ENCODE measurements around the gene CPE.
A peak's percentile ranks its signal among the peaks of the same experiment; 100 is the strongest.
"Not testable (repeated sequence)": the region's sequence is repeated elsewhere in the genome, so short reads cannot be mapped to it uniquely, and the experiment has no call there.

Gene CPE

DNA sequence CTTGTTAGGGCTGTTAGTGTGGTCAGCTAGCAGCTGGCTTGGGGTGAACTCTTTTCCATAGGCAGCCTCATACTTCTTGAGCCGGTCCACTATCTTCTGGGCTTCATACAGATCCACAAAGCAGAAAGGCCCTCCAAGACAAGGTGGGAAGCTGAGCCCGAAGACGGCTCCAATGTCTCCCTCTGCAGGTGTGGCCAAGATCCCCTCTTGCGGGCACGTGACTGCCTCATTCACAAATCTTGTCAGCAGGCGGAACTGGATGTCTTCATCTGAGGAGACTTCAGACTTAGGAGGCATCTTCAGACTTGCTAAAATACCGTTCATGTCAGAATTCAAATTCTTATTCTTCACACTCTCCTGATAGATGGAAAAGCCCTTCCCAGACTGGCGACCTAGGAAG lies 25.3 kb downstream of the CPE start:
- DNase-seq (ENCODE audit: low spot score): no peak

DNA sequence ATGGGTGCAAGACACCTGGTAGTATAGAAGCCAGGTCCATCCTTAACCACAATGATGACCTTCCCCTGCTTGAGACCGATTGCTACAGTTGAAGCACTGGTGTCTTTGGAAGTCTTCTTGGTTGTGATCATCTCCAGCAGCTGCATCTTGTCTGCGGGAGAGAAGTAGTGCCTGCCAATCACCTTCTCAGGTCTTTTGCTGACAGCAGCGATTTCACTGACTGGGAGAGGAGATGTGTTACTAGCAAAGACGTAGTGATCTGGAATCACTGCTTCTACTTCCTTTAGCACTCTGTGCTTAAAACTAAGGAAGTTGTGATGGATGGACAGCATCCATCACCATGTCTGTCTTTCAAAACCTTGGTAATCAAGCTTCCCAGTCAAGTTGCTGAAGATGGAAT lies 25.9 kb downstream of the CPE start:
- DNase-seq (ENCODE audit: low spot score): no peak

DNA sequence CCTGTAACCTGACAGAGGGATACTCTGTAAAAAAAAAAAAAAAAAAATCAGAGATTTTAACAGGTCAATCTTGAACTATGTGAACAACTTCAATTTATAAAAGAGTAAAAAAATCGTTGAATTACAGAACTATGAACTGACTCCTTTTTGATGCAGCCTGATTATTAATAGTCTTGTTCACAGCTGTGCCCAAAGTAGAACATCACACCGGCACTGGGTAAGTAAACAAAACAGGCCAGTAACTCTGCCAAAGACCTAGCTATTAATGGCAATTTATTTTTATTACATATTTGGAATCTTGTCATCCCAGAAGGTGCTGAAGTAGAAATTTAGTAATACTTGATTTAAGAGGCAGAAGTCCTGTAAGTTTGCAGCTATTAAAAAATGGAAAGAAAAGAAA lies 31.4 kb downstream of the CPE start:
- DNase-seq (ENCODE audit: low spot score): no peak

DNA sequence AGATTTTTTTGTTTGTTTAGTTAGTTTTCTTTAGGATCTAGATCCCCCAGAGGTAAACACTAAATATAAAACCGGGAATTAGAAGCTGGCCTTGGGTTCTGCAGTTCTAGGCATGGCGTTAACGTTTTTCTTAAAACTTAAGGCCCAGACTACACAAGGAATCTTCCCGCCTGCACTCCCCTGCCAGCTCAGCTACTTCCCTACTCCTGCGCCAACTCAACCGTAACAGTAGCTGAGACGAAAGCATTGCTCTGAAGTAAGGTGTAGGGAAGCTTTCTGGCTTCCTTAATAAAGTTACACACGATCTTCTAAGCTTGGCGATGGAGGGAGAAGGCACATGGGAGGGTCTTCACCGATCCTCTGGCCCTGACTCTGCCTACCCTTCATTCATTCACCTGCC lies 37.1 kb downstream of the CPE start:
- DNase-seq (ENCODE audit: low spot score): no peak

DNA sequence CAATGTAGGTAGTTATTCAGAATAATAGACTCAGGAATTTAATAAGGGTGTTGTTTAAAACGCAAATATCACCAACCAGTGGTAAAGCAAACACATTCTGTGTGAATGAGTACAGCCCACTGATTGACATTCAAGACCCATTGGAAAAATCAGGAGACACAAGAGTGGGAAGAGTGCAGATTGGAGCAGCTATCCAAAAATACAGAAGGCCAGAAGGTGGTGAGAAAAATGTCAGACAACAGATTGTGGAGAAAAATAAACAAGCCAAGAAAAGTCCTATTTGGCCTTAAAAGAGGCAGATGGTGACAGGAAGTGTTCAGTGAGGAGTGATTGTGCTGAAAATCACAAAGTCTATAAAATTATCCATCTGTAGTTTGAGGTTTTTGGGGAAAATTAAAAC lies 39.3 kb downstream of the CPE start:
- no peak for DNase-seq (ENCODE audit: low spot score)

DNA sequence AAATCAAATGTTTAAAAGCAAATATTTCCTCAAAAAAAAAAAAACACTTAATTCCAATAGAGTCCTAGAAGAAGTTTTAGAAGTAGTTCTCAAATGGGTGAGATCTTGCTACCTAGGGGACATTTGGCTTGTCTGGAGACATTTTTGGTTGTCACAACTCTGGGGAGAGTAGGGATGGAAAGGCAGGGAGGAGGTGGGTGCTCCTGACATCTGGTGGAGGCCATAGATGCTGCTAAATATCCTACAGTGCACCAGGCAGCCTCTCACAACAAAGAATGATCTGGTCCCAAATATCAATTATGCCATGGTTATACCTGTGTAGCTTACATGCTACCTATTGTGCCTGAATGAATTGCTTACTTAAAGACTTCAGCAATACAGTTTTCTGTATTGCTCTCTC lies 46.8 kb downstream of the CPE start:
- DNase-seq (ENCODE audit: low spot score): no peak

DNA sequence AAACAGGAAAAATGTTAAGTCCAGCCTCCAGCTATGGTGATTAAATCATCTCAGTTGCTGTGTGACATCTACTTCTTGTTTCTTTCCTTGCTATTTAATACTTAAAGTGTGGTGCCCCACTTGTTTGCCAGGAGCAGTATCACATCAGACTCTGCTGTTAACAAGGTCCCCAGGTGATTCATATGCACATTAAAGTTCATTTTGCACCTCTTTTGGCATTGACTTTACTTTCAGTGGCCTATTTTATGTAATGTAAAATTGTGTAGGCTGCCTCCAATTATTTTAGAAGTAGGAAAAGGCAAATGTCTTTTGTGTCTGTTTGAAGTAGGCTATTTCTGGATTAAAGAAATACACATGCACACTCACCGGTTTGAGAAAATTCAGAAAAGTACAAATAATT lies 47.5 kb downstream of the CPE start:
- DNase-seq (ENCODE audit: low spot score): no peak

DNA sequence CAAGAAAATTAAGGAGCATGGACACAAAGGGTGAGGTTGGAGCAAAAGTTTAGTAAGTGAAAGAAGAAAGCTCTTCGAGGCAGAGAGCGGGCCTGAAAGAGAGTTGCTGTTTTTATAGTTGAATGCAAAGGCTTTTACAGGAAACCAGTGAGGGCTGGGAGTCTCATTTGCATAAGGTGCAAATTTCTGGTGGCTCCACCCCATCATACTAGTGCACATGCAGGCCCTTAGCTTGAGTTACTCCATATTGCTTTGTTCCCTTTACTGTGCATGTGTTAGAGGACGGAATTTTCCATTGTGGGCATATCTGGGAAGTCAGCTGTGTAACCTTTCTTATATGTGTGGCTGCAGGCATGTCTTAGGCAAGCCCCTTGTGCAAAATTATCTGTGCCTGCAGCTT lies 48.0 kb downstream of the CPE start:
- DNase-seq (ENCODE audit: low spot score): no peak

DNA sequence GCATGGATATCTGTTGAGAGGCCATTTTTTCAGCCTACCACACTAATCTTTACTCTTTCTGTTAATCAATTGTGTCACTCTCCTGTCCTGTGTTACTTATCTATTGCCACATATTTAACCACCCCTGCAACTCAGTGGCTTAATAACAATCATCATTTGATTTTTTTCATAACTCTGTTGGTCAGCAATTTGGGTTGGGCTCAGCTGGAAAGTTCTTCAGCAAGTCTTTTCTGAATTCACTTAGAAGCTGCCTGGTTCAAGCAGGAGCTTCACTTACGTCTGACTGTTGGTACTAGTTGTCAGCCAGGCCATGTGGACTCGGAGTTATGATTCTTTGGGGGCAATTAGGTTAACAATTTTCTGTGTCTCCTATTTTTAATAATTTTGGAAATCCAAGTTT lies 50.1 kb downstream of the CPE start:
- DNase-seq (ENCODE audit: low spot score): no peak

DNA sequence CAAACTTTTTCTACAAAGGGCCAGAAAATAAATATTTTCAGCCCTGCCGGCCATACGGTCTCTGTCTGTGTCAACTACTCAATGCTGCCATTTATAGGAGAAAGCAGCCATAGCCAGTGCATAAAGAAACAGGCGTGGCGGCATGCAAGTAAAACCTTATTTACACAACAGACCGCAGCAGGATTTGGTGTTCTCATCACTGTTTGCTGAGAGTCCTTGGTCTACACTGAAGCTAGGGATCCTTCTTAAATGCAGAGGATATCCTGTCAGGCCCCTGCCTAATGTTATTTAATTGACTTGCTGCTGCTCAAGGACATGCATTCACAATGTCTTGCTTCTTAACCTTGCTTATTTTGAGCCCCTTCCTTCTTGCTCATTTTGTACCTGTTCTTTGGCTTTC lies 54.7 kb downstream of the CPE start:
- DNase-seq (ENCODE audit: low spot score): no peak

DNA sequence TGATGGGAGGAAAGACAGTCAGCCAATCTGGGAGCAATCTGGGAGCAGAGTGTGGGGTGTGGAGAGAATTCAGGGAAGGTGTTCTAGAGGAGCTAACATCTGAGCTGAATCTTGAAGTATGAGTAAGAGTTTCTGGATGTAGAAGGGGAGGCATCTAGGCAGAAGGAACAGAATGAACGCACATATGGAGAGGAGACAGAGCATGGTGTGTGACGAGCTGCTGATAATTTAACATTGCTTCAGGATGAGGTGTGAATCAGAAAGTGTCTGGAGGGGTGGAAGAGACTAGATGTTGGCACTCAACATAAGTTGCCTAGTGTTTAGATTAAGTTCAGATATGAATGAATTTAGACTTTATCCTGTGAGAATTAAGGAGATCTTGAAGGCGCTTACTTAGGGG lies 58.9 kb downstream of the CPE start:
- DNase-seq (ENCODE audit: low spot score): no peak

DNA sequence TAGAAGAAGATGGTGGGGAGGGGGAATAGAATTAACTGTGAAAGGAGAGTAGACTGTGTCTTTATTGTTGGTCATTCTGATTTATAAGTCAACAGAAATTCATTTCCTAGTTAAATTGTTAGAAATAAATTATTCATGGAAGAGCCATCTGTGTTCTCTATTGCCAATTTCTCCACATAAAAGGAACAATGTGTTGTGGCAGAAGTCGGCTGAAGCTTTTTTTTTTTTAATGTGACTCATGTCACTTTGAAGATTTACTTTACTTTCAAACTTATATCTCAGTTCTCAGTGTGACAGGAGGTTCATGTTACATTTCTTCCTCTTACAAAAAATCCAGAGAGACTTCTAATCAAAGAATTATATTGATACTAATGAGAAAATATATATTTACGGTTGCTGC lies 60.5 kb downstream of the CPE start:
- DNase-seq (ENCODE audit: low spot score): peak; percentile 2

DNA sequence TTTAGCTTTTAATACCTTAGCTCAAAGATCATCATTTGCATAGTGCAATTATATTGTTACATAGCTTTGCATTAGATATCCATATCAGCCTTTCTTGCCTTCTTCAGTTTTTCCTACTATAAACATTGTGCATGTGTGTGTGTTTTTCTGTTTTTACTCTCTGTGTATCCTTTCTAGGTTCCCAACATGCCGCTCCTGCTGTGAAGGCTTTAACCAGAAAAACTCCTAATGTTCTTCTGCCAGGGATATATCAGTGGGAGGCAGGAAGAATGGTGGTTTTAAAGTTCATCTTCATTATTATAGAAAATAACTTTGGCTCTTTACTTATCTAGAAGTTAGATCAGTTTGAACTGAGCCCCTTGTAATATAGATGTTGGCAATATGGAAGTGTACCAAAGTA lies 61.2 kb downstream of the CPE start:
- DNase-seq (ENCODE audit: low spot score): no peak

DNA sequence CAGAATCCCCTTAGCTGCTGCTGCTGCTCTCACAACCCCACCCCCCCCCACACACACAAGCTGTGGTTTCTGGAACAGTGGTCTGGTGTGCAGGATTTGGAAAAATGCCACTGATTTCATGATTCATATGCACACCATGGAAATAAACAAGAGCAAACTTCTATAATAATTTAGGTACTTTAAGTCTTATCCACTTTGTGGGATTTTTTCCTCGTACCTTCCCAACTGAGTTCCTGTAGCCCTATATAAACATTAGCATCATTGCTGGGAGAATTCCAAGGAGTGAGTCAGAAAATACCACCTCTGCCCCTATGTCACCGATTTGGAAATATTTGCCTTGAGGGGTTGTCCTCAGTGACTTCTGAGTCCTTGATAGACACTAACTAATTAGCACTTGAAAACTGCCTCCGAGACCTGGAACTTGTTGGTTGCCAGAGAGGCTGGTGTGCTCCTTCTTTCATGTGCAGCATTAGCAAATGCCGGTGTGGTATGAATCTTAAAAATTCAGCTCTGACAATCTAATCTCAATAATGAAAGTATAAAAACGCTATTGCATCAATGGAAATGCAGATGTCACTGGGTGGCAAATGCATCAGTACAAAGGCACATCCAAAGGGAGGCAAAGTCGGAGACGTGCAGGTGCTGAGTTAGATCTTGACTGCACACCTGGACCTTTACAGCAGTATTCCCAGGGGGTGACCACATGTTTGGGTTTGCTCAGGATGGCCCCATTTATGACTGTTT lies 61.8 kb downstream of the CPE start:
- DNase-seq (ENCODE audit: low spot score): peak; percentile 5

DNA sequence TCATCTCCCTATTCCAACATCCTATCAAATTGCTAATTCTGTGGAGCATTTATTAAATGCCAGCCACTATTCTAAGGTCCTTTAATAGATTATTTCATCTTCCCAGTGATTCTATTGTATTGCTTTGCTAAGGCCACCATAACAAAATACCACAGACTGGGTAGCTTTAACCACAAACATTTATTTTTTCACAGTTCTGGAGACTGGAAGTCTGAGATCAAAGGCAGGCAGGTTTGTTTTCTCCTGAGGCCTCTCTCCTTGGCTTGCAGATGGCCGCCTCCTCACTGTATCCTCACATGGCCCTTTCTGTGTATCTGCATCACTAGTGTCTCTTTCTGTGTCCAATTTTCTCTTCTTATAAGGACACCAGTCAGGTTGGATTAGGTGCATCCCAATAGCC lies 64.5 kb downstream of the CPE start:
- peak; percentile 62 for DNase-seq (ENCODE audit: low spot score)

DNA sequence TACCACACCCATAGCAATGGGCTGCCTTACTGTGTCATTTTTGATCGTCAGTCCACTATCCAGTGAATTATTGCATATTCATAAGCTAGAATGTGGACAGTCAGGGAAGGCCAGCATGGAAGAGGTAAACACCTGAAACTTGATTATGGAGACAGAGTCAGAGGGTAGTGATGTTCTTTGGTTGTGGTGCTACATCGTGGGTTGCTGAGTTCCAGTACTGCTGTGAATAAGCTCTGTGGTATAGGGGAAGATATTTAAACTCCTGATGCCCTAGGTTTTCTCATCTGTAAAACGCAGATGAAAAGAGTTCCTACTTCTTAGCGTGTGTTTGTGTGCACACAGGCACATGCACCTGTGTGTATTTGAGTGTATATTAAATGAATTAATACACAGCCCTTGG lies 69.9 kb downstream of the CPE start:
- no peak for DNase-seq (ENCODE audit: low spot score)

DNA sequence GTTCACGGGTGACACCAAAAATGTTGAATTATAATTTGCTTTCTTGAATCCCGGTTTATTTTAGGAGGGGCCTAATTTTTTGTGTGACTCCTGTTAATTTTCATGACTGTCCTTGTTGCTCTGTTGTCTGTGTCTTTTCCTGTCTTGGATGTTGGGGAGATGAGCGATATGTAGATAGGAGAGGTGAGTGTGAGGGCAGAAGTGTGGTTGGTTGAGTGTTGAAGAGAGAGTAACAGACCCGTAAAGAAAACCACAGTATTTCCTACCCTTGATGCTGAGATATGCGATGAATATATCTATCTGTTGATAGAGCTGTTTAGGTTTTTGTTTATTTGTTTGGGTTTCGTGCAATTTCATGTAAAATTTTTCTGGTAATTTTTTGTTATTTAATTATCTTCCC lies 70.5 kb downstream of the CPE start:
- no peak for DNase-seq (ENCODE audit: low spot score)

DNA sequence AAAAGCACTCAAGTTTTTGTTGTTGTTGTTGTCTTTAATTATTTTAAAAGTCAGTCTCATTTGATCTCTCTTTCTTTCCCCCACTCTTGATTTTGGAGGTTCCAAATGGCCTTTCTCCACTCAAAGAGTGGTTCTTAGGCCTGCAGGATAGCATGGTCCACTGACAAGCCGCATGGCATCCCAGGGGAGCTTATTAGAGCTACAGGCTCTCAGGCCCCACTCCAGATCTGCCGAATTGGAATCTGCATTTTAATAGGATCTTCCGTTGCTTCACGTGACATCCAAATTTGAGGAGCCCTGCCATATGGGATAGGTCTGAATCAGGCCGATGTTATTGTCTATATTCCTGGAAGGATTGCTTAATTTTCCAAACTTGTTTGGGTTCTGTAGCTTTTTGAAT lies 72.1 kb downstream of the CPE start:
- DNase-seq (ENCODE audit: low spot score): no peak

DNA sequence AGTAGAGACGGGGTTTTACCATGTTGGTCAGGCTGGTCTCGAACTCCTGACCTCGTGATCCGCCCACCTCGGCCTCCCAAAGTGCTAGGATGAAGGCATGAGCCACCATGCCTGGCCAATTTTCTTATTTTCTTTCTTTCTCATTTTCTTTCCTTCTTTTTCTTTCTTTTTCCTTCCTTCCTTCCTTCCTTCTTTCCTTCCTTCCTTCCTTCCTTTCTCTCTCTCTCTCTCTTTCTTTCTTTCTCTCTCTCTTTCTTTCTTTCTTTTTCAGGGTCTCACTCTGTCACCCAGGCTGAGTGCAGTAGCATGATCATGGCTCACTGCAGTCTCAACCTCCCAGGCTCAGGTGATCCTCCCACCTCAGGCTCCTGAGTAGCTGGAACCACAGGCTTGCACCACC lies 74.3 kb downstream of the CPE start:
- not testable (repeated sequence) for DNase-seq (ENCODE audit: low spot score)

DNA sequence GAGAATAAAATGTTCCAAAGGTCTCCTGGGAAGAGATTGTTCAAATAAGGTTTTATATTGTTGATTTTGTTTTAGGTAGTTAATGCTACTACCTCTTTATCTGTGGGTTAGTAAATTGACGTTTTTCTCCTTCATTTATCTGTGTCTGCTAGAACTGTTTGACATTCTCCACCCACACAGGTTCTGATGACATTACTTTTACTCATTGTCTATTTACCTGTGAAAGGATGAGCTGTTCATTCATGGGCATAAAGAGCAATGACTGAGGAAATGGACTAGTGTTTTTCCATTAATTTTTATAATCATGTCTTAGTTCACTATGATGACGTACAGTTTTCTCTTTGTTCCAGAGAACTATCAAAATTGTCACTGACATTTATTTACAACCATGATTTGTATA lies 75.6 kb downstream of the CPE start:
- DNase-seq (ENCODE audit: low spot score): no peak

DNA sequence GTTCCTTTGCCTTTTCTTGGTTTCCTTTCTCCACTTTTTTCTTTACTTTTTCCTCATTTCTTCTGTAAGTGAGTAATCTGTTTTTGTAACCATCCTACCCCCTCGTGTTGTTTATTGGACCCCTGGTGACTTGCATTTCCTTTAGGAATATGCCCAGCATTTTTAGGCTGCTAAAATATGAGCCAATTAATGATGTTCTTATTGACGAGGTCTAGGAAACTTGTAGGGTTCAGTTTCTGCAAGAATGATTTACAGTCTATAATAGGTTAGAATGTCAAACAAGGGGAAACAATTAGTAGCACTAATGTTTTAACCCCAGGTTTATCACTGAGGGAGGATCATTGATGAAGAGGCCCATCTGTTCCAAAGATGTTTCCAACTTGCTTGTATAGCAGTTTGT lies 79.0 kb downstream of the CPE start:
- DNase-seq (ENCODE audit: low spot score): no peak

DNA sequence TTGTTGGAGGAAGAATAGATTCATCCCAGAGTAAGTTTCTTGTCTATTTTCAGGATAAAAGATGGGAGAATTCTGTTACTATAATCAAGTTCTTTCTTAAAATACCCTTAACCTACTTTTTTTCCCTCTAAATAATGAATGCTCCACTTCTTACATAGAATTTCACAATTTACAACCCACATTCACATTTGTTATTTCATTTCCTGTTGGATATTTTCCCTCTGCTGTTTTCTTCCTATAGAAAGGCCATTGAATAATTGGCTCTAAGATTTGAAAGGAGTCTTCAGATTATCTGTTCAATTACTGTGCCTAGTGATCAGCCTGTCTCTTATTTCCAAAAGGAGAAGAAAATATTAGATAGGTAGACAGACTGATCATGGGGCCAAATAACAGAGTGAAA lies 79.7 kb downstream of the CPE start:
- DNase-seq (ENCODE audit: low spot score): no peak

DNA sequence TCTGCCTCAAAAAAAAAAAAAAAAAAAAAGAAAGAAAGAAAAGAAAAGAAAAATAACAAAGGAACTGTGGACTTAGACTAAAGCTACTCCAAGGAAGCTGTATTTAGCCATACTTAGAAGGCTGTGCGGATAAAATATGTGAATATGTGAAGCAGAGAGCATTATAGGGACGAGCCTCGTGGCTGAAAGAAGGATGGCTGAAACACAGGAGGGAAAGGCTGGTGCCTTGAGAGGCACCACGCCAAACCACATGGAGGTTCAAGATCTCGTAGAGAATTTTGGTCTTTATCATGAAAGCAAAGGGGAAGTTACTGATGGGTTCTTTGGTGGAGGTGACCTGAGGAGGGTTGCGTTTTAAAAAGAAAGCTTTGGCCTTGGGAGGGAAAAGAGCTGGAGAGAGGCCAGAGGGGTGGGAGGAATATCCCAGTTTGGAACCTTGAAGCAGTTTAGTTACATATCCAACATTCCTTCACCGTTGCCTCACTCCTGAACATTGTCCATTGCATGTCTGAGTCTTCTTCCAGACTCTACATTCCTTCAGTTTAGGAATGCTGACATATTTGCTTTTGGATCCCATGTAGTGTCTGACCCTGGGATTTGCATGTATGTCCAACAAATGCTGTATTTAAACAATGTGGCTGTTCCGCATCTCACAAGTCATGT lies 82.5 kb downstream of the CPE start:
- DNase-seq (ENCODE audit: low spot score): no peak

DNA sequence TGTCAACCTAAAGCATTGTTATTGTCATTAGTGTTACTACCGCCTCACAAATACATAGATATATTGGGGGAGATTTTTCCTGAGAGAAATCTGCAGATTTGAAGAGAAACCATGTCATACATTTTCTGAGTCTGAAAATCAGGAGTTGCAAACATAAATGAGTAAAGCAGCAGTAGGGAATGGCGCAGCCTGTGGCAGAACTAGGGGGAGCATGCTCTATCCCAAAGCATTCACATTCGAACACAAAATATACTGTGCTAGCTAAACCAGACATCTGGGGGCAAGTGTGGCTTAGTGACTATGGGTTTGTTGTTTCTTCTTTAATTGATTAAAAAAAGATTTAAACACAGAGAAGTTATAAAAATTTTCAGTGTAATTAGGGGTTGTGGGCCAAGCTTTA lies 83.2 kb downstream of the CPE start:
- DNase-seq (ENCODE audit: low spot score): no peak

All from SW480 (cell line).